H9 (cell line): ENCODE results near the gene PPRC1. TPM values are rescaled to one million over a fixed set of nuclear protein-coding genes. Genes with fewer than 3 reads are reported as not detected.

ENCODE experiments used
- DNase-seq: peaks from one replicate; pipeline ENCODE4 v3.0.0-alpha.2; 2017
- H2AFZ ChIP-seq: one replicate; pipeline ENCODE4 v1.6.1; 2013; ENCODE audit warnings: mild to moderate bottlenecking, low read length, control low read depth, moderate library complexity
- H2AK5ac ChIP-seq: 2 replicates; pipeline ENCODE4 v1.6.1; 2013; ENCODE audit warnings: low read length, control low read depth, mixed read lengths; ENCODE audit not compliant: insufficient read length
- H2BK120ac ChIP-seq: one replicate; pipeline ENCODE4 v1.6.1; 2013; ENCODE audit warnings: low read depth, mild to moderate bottlenecking, low read length, control low read depth, inconsistent platforms; ENCODE audit not compliant: poor library complexity, severe bottlenecking
- H2BK12ac ChIP-seq: 2 replicates; pipeline ENCODE4 v1.6.1; 2013; ENCODE audit warnings: low read length, control low read depth, mixed read lengths, low read depth; ENCODE audit not compliant: insufficient read length
- H2BK15ac ChIP-seq: 2 replicates; pipeline ENCODE4 v1.6.1; 2013; ENCODE audit warnings: low read depth, low read length, control low read depth
- H2BK20ac ChIP-seq: one replicate; pipeline ENCODE4 v1.6.1; 2013; ENCODE audit warnings: low read depth, mild to moderate bottlenecking, low read length, control low read depth, inconsistent platforms; ENCODE audit not compliant: poor library complexity, severe bottlenecking
- H2BK5ac ChIP-seq: 2 replicates; pipeline ENCODE4 v1.6.1; 2013; ENCODE audit warnings: low read length, control low read depth, mixed read lengths; ENCODE audit not compliant: insufficient read length
- H3K14ac ChIP-seq: 2 replicates; pipeline ENCODE4 v1.6.1; 2013; ENCODE audit warnings: low read length, control low read depth; ENCODE audit not compliant: insufficient read depth
- H3K18ac ChIP-seq: 2 replicates; pipeline ENCODE4 v1.6.1; 2013; ENCODE audit warnings: low read depth, mild to moderate bottlenecking, mixed read lengths, low read length, control low read depth; ENCODE audit not compliant: insufficient read length
- H3K23ac ChIP-seq: 2 replicates; pipeline ENCODE4 v1.6.1; 2013; ENCODE audit warnings: low read length, control low read depth, mixed read lengths, low read depth; ENCODE audit not compliant: insufficient read length
- H3K23me2 ChIP-seq: 2 replicates; pipeline ENCODE4 v1.6.1; 2013; ENCODE audit warnings: low read depth, mild to moderate bottlenecking, mixed read lengths, low read length, control low read depth; ENCODE audit not compliant: insufficient read length, poor library complexity, severe bottlenecking
- H3K27ac ChIP-seq: 2 replicates; pipeline ENCODE4 v1.5.1; 2013; ENCODE audit warnings: low read length, control low read depth, mixed read lengths, low read depth; ENCODE audit not compliant: insufficient read length
- H3K27me3 ChIP-seq: 2 replicates; pipeline ENCODE4 v1.6.1; 2013; ENCODE audit warnings: low read length, control low read depth, inconsistent platforms; ENCODE audit not compliant: insufficient read depth
- H3K4ac ChIP-seq: 2 replicates; pipeline ENCODE4 v1.6.1; 2013; ENCODE audit warnings: low read depth, mild to moderate bottlenecking, control low read depth, inconsistent platforms, low read length, moderate library complexity
- H3K4me1 ChIP-seq: 2 replicates; pipeline ENCODE4 v1.6.1; 2013; ENCODE audit warnings: low read length, control low read depth, inconsistent platforms; ENCODE audit not compliant: insufficient read depth
- H3K4me2 ChIP-seq: 2 replicates; pipeline ENCODE4 v1.6.1; 2013; ENCODE audit warnings: low read length, control low read depth, mixed read lengths; ENCODE audit not compliant: insufficient read length, insufficient read depth
- H3K56ac ChIP-seq: 2 replicates; pipeline ENCODE4 v1.6.1; 2013; ENCODE audit warnings: low read depth, mild to moderate bottlenecking, mixed read lengths, low read length, control low read depth; ENCODE audit not compliant: insufficient read length
- H3K79me1 ChIP-seq: 2 replicates; pipeline ENCODE4 v1.6.1; 2013; ENCODE audit warnings: low read depth, mild to moderate bottlenecking, moderate library complexity, low read length, control low read depth, inconsistent platforms; ENCODE audit not compliant: insufficient read depth, poor library complexity, severe bottlenecking
- H3K79me2 ChIP-seq: 2 replicates; pipeline ENCODE4 v1.6.1; 2013; ENCODE audit warnings: low read length, control low read depth, inconsistent platforms; ENCODE audit not compliant: insufficient read depth
- H3K9ac ChIP-seq: 2 replicates; pipeline ENCODE4 v1.6.1; 2013; ENCODE audit warnings: low read length, control low read depth, mixed read lengths; ENCODE audit not compliant: insufficient read length; ENCODE audit errors: extremely low read depth
- H3K9me3 ChIP-seq: one replicate; pipeline ENCODE4 v1.6.1; 2013; ENCODE audit warnings: low read depth, low read length, inconsistent platforms; ENCODE audit not compliant: control insufficient read depth
- H3T11ph ChIP-seq: one replicate; pipeline ENCODE4 v1.6.1; 2013; ENCODE audit warnings: mild to moderate bottlenecking, low read length, control low read depth, inconsistent platforms
- H4K20me1 ChIP-seq: one replicate; pipeline ENCODE4 v1.6.1; 2013; ENCODE audit not compliant: control insufficient read depth, insufficient read length, insufficient read depth
- H4K5ac ChIP-seq: 2 replicates; pipeline ENCODE4 v1.6.1; 2013; ENCODE audit warnings: low read depth, mild to moderate bottlenecking, mixed read lengths, low read length, control low read depth; ENCODE audit not compliant: insufficient read length
- H4K8ac ChIP-seq: replicated peaks from 2 replicates; pipeline ENCODE4 v1.6.1; 2013; ENCODE audit warnings: low read length, control low read depth, mixed read lengths, low read depth; ENCODE audit not compliant: insufficient read length
- H4K91ac ChIP-seq: 2 replicates; pipeline ENCODE4 v1.6.1; 2013; ENCODE audit warnings: low read depth, mild to moderate bottlenecking, moderate library complexity, mixed read lengths, low read length, control low read depth; ENCODE audit not compliant: insufficient read length
- H3K27ac Mint-ChIP-seq, 3 experiments: 2 replicates in 2 of 3; 3 replicates in 1 of 3; pipeline ENCODE4 v1.8.0; 2020 to 2021; ENCODE audit warnings: mixed read lengths in 3 of 3, mild to moderate bottlenecking in 1 of 3, moderate library complexity in 1 of 3
- H3K27me3 Mint-ChIP-seq: 2 replicates; pipeline ENCODE4 v1.8.0; 2021; ENCODE audit warnings: low read depth, mild to moderate bottlenecking, moderate library complexity, mixed read lengths
- H3K36me3 Mint-ChIP-seq, 3 experiments: 2 replicates in 2 of 3; 3 replicates in 1 of 3; pipeline ENCODE4 v1.8.0; 2020 to 2021; ENCODE audit warnings: low read depth in 3 of 3, mixed read lengths in 3 of 3; ENCODE audit not compliant: insufficient read depth in 1 of 3
- H3K4me1 Mint-ChIP-seq, 2 experiments: 2 replicates each; pipeline ENCODE4 v1.8.0; 2020; ENCODE audit warnings: mixed read lengths in 2 of 2
- H3K4me3 Mint-ChIP-seq, 2 experiments: 2 replicates in 1 of 2; 3 replicates in 1 of 2; pipeline ENCODE4 v1.8.0; 2020 to 2021; ENCODE audit warnings: mild to moderate bottlenecking in 2 of 2, mixed read lengths in 2 of 2, moderate library complexity in 1 of 2
- H3K9me3 Mint-ChIP-seq, 2 experiments: 2 replicates in 1 of 2; 3 replicates in 1 of 2; pipeline ENCODE4 v1.8.0; 2020; ENCODE audit warnings: mild to moderate bottlenecking in 2 of 2, mixed read lengths in 2 of 2, moderate library complexity in 1 of 2
- CTCF ChIP-seq: fragments of 200-600 bp; sonication (generic); conservative IDR thresholded peaks from 3 replicates; pipeline ENCODE4 v1.8.0; 2021; ENCODE audit warnings: antibody characterized with exemption, mild to moderate bottlenecking
- WGBS: extraction: QIAGEN DNeasy Blood & Tissue Kit; methylation state at CpG from one replicate; pipeline ENCODE4 v1.1.7; 2013; ENCODE audit warnings: missing lambda C conversion rate, low lambda C conversion rate, mixed read lengths; ENCODE audit not compliant: insufficient read length; ENCODE audit errors: extremely low coverage; 5-methylcytosine and 5-hydroxymethylcytosine counted together
- total RNA-seq: library from RNA; stranded (reverse); gene quantifications from 2 replicates; pipeline ENCODE4 v1.2.1, GENCODE V29; 2021

The PPRC1 gene
- total RNA-seq, 1 experiment from 2014 or later: 121 TPM

DNA sequence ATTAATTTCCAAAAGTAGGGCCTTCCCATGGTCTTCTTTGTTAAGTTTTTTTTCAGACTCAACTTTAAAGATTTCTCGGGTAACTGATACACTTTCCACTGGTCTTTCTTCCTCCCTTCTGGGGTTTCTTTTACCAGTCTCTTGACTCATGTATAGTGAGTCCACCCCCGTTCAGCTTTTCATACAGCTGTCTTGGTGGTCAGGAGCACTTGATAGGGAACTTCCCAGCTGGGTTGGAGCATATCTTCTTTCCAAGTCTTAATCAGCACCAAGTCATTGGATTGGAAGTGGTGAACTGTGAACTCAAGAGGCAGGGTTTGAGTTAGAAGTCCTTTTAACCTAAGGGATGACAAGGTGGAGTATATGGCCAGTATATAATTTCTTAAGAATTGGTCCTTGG lies 64.1 kb downstream of the PPRC1 start:
- Histone ChIP-seq H4K91ac (no peak overlapping the region), H3K4me1 (no peaks in the 10 kb centered on the region), H2BK120ac (no peak overlapping the region), H2BK5ac (no peak overlapping the region), H3K27ac (no peak overlapping the region), H3K9me3 (peaks cover 9% of the 10 kb centered on the region), H3K14ac (no peak overlapping the region), H3K56ac (no peak overlapping the region), H4K20me1 (no peaks in the 10 kb centered on the region), H4K8ac (no peak overlapping the region), H3K79me1 (no peaks in the 10 kb centered on the region), H3K4ac (no peak overlapping the region), H2BK12ac (no peak overlapping the region), H2AFZ (no peak overlapping the region), H3K27me3 (no peaks in the 10 kb centered on the region), H2BK15ac (no peak overlapping the region), H3K79me2 (no peaks in the 10 kb centered on the region), H3K23me2 (no peaks in the 10 kb centered on the region), H3T11ph (no peak overlapping the region), H3K23ac (no peak overlapping the region), H2BK20ac (no peak overlapping the region), H3K18ac (no peak overlapping the region), H2AK5ac (no peak overlapping the region), H3K9ac (no peak overlapping the region), H4K5ac (no peak overlapping the region), H3K4me2 (no peak overlapping the region)
- no peak for TF ChIP-seq CTCF
- WGBS: no CpG with 5 or more reads among the region's 2 CpGs
- H3K4me1 Mint-ChIP-seq: no peaks in the 10 kb centered on the region
- H3K27me3 Mint-ChIP-seq: peaks cover 55% of the 10 kb centered on the region
- no peak overlapping the region for H3K4me3 Mint-ChIP-seq
- peaks cover 36 to 47% of the 10 kb centered on the region in 2 experiments for H3K9me3 Mint-ChIP-seq
- no peak overlapping the region for H3K27ac Mint-ChIP-seq
- DNase-seq: no peak
- peaks cover 0 to 4% (median 0%) of the 10 kb centered on the region in 3 experiments; a peak in 4 of 7 replicates for H3K36me3 Mint-ChIP-seq
